IPS-18c (cell line): ENCODE measurements around the gene ARPP19.
A peak's percentile ranks its signal among the peaks of the same experiment; 100 is the strongest.
"Not testable (repeated sequence)": the region's sequence is repeated elsewhere in the genome, so short reads cannot be mapped to it uniquely, and the experiment has no call there.

Source experiments
- H3K4me3 ChIP-seq: 2 replicates; pipeline ENCODE4 v1.7.0; 2013; ENCODE audit warnings: low read depth, mild to moderate bottlenecking, low read length, moderate library complexity; ENCODE audit not compliant: insufficient read depth
- H3K9me3 ChIP-seq: one replicate; pipeline ENCODE4 v1.6.1; 2013; ENCODE audit warnings: mild to moderate bottlenecking, low read length, moderate library complexity; ENCODE audit not compliant: control insufficient read depth, insufficient read depth

ARPP19 gene

GRCh38 chr15:52568601-52569585 lies at the start of gene ARPP19:
TSS of gene ARPP19 (minus strand) at chr15:52569030. CDS start at chr15:52568892, 138 bp downstream.
- Histone ChIP-seq H3K4me3 (peak within 1 kb of the TSS; percentile 64), H3K9me3 (no peaks in the 10 kb centered on the region)

- Histone ChIP-seq H3K9me3 (no peaks in the 10 kb centered on the region), H3K4me3 (no peak overlapping the region)
Observed at GRCh38 chr15:52617026-52617425, 48.2 kb upstream of the ARPP19 start.

- no peak overlapping the region for H3K4me3 ChIP-seq
Observed at GRCh38 chr15:52615302-52615701, 46.5 kb upstream of the ARPP19 start.

GRCh38 chr15:52609593-52609992 lies 40.8 kb upstream of the ARPP19 start:
- Histone ChIP-seq H3K4me3 (no peak overlapping the region), H3K9me3 (no peaks in the 10 kb centered on the region)

More at GRCh38 chr15:52615302-52615701, 46.5 kb upstream of the ARPP19 start:
- H3K9me3 ChIP-seq, result no peaks in the 10 kb centered on the region

GRCh38 chr15:52584414-52584813 lies 15.6 kb upstream of the ARPP19 start:
- Histone ChIP-seq H3K4me3 (no peak overlapping the region), H3K9me3 (no peaks in the 10 kb centered on the region)

GRCh38 chr15:52579852-52580251 lies 11.0 kb upstream of the ARPP19 start:
- H3K9me3 ChIP-seq, result peaks cover 2% of the 10 kb centered on the region
- H3K4me3 ChIP-seq, result no peak overlapping the region

GRCh38 chr15:52576692-52577091 lies 7.9 kb upstream of the ARPP19 start:
- H3K9me3 ChIP-seq, result peaks cover 2% of the 10 kb centered on the region
- H3K4me3 ChIP-seq, result no peak overlapping the region

- not testable (repeated sequence) for H3K9me3 ChIP-seq, H3K4me3 ChIP-seq
Observed at GRCh38 chr15:52575573-52575972, 6.7 kb upstream of the ARPP19 start.

GRCh38 chr15:52575072-52575471 lies 6.2 kb upstream of the ARPP19 start:
- Histone ChIP-seq H3K9me3 (peaks cover 2% of the 10 kb centered on the region), H3K4me3 (no peak overlapping the region)

GRCh38 chr15:52574623-52575022 lies 5.8 kb upstream of the ARPP19 start:
- H3K4me3 ChIP-seq, H3K9me3 ChIP-seq: not testable (repeated sequence)

- H3K9me3 ChIP-seq, result no peaks in the 10 kb centered on the region
- H3K4me3 ChIP-seq, result peak overlapping the region; percentile 64
Observed at GRCh38 chr15:52567871-52568600, 794 bp downstream of the ARPP19 start.

- H3K9me3 ChIP-seq, result no peaks in the 10 kb centered on the region
- no peak overlapping the region for H3K4me3 ChIP-seq
Observed at GRCh38 chr15:52566889-52567288, 1.9 kb downstream of the ARPP19 start.

GRCh38 chr15:52565417-52566358 lies 3.1 kb downstream of the ARPP19 start:
- not testable (repeated sequence) for H3K4me3 ChIP-seq, H3K9me3 ChIP-seq

- no peaks in the 10 kb centered on the region for H3K9me3 ChIP-seq
- H3K4me3 ChIP-seq, result no peak overlapping the region
Observed at GRCh38 chr15:52563501-52564060, 5.2 kb downstream of the ARPP19 start.

- no peak overlapping the region for H3K4me3 ChIP-seq
- no peaks in the 10 kb centered on the region for H3K9me3 ChIP-seq
Observed at GRCh38 chr15:52559575-52559974, 9.3 kb downstream of the ARPP19 start.

GRCh38 chr15:52559022-52559421 lies 9.8 kb downstream of the ARPP19 start:
- Histone ChIP-seq H3K4me3 (no peak overlapping the region), H3K9me3 (no peaks in the 10 kb centered on the region)

GRCh38 chr15:52558196-52558595 lies 10.6 kb downstream of the ARPP19 start:
- Histone ChIP-seq H3K9me3 (no peaks in the 10 kb centered on the region), H3K4me3 (no peak overlapping the region)
